ENCODE results near the gene GPR17.

The GPR17 gene

DNA sequence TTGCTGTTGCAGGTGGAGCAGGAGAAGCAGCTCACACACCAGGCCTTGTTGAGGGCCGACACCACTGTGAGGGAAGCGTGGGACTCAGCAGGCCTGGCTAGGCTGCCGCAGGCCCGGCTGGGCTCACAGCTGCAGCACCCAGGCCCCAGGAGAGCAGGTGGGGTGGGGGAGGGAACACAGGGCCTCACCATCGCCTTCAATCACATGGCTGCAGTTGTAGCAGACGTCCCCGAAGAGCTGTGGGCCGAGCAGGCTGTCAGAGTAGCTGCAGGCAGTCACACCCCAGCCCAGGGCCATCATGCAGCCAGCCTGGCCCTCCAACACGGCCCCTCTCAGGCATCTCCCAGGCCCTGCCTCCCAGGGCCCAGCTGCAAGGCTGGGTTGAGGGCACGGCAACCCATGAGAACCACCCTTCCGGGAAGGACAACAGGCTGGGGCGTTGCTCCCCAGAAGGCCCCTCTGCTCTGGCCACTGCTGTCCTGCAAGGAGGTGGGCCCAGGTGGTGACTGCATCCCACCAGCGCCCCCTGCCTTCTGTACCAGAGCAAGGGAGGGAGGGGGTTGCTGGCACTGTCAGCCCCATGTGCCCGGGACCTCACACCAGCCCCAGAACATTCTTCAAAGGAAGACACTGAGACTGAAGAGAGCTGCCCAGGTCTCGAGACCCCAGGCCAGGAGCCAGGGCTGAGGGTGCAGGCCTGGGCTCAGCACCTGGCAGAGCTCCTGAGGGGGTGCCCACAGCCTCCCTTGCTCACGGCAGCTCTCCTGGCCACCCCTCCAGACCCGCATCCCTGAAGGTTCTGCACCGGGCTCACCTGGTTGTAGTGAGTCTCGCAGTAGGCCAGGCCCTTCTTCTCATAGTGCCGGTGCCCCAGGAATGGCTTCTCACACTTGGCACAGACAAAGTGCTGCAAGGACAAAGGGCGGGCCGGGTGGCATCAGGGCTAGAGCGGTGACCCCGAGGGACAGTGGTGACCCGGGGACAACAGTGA lies 5.6 kb upstream of the GPR17 start:
- in situ Hi-C loops (cut with MboI; ENCODE audit: low sequenced_read_pairs): no loop called here

GRCh38 chr2:127641133-127641532 lies 4.8 kb upstream of the GPR17 start:
- in situ Hi-C loops (cut with MboI; ENCODE audit: low sequenced_read_pairs): no loop called here

DNA sequence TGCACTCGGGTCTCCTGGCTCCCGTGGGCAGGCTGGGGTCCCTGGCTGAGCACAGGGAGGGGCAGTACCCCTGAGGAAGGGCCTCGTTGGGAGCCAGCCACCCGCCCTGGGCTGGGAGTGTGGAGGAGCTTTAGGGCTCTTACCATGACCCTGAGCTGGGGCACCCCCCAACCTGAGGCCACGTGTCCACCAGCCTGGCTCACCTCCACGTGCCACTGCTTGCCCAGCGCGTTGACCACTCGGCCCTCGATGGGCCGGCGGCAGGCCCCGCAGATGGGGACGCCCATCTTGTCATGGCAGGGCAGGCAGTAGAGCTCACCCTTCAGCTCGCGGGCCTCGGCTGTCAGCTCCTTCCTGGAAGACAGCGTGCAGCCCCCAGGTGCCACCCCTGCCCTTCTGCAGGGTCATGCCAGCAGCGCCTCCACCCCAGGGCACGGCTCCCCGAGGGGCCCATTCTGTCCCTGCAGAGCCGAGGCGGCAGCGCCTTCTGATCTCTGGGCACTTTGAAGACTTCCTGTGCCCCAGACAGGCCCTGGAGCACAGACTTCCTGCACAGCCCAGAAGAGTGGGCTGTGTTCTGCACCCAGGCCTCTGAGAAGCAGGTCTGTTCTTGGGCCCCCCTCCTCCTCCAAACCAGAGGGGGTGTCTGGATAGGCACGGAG lies 4.0 kb upstream of the GPR17 start:
- in situ Hi-C loops (cut with MboI; ENCODE audit: low sequenced_read_pairs): no loop called here

GRCh38 chr2:127642706-127643438 lies 3.1 kb upstream of the GPR17 start:
- in situ Hi-C loops (cut with MboI; ENCODE audit: low sequenced_read_pairs): no loop called here

DNA sequence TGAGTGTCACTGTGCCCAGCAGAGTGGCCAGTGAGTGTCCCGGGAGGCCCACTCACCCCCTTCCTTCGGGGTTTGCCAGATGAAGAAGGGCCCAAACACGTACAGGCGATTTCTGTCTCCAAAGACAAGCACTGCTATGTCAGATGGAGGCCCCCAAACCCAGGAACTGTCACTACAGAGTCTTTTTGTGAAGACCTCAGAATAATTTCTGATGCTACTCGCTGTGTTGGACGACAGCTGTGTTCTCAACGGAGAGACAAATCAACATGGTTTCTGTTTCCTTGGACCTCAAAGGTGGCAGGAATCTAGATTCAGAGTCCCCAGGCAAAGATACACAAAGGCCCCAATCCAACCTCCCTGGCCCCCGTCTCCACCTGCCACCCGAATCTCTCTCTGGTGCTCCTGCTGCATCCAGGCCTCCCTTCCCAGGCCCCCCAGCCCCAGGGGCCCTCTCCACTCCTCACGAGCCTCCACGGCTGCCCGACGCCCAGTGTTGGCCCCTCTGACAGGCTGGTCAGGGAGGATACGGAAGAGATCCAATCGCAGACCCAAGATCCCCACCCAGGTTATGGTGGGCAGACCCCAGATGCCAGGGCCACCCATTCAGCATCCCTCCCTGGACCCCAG lies 2.4 kb upstream of the GPR17 start:
- in situ Hi-C loops (cut with MboI; ENCODE audit: low sequenced_read_pairs): no loop called here

GRCh38 chr2:127644066-127645025 lies 1.6 kb upstream of the GPR17 start:
- in situ Hi-C loops (cut with MboI; ENCODE audit: low sequenced_read_pairs): no loop called here

DNA sequence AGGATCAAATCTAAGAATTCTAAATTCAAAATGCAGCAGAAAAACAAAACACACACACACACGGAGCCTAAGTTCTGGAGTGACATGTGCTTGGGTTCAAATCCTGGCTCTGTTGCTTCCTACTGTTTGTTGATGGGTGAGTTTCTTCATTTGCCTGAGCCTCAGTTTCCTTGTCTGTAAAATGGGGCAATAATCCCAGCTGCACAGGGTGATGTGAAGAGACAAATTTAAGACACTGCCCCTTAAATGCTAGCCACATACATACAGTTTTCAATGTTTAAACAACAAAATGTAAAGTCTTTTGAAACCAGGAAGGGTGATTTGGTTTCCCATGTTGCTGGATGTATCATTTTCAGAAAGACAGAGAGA lies 943 bp upstream of the GPR17 start:
- in situ Hi-C loops (cut with MboI; ENCODE audit: low sequenced_read_pairs): no loop called here

DNA sequence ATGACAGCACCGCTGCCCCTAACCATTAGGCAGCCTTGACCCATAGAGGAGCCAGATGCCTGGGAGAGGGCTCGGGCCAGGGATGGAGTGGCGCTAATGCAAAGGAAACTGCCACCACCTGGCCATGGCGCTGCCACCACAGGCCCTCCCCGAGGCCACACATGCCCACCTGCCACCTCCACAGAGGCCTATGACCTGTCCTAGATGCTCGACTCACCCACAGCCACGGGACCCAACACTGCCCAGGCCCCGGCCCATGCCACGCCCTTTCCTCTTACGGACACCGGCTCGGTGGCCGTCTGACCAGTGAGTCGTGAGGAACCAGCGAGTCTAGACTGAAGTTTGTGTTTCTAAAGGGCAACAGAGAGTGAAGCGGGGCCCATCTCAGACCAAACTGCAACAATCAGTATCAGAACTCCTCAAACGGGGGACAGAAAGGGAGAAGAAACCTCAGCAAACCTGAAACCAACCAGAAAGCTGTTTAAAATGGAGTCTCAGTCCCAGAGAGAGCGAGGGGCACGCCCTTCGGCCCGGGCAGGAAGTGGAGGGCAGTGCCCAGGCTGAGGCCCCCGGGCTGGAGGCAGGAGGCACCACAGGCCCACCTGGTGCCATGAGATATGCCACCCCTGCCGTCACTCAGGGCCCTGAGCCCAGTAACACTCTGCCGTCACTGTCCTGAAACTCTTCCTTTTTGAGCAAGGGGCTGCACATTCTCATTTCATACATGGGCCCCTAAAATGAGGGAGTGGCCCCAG lies 711 bp downstream of the GPR17 start:
- in situ Hi-C loops (cut with MboI; ENCODE audit: low sequenced_read_pairs): no loop called here

GRCh38 chr2:127647242-127648190 lies 1.6 kb downstream of the GPR17 start:
- in situ Hi-C loops (cut with MboI; ENCODE audit: low sequenced_read_pairs): no loop called here

GRCh38 chr2:127648321-127648720 lies 2.4 kb downstream of the GPR17 start:
- in situ Hi-C loops (cut with MboI; ENCODE audit: low sequenced_read_pairs): no loop called here

GRCh38 chr2:127649100-127649611 lies 3.2 kb downstream of the GPR17 start:
- in situ Hi-C loops (cut with MboI; ENCODE audit: low sequenced_read_pairs): no loop called here

DNA sequence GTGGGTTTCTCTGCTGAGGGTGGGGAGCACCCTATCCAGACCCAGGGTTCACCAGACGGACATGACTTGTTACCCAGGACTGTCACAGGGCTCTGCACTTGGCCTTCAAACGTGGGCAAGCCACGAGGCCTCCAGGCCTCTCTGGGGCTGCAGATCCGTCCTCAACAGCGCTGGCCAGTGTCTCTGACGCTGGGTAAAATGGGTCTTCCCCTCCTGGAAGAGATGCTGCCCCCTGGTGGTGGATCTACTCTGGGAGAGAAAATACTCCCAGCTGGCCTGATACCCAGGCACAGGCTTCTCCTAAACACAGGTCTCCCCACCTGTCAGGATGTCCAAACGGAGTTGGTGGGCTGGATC lies 3.7 kb downstream of the GPR17 start:
- in situ Hi-C loops (cut with MboI; ENCODE audit: low sequenced_read_pairs): no loop called here

GRCh38 chr2:127650041-127650784 lies 4.3 kb downstream of the GPR17 start:
- in situ Hi-C loops (cut with MboI; ENCODE audit: low sequenced_read_pairs): no loop called here

GRCh38 chr2:127650785-127651380 lies 4.9 kb downstream of the GPR17 start:
- in situ Hi-C loops (cut with MboI; ENCODE audit: low sequenced_read_pairs): no loop called here

DNA sequence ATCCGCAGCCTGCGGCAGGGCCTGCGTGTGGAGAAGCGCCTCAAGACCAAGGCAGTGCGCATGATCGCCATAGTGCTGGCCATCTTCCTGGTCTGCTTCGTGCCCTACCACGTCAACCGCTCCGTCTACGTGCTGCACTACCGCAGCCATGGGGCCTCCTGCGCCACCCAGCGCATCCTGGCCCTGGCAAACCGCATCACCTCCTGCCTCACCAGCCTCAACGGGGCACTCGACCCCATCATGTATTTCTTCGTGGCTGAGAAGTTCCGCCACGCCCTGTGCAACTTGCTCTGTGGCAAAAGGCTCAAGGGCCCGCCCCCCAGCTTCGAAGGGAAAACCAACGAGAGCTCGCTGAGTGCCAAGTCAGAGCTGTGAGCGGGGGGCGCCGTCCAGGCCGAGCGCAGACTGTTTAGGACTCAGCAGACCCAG lies 5.4 kb downstream of the GPR17 start:
- in situ Hi-C loops (cut with MboI; ENCODE audit: low sequenced_read_pairs): no loop called here

DNA sequence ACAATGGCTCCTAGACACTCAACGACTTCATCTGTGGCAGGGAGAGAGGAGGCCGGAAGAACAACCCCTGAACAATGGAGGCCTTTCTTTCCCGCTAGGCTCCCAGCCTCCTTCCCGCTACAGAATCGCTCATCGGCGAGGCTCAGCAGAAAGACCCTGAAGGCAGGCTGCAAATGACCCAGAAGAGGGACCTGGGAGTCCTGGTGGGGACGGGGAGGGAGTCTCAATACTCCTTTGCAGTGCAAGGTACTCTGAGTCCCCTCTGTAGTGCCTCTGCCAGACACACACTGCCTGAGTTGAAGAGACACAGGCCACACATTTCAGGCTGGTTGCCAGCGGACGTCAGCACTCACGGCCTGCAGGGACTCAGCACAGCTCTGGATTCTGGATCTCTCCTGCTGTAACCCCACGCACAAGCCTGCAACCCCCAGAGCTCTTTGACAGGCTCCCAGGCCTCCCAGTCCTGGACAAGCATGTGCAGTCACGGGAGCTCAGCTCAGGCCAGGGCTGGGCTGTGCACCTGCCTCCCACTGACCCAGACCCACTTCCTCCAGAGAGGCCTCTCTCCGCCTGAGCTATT lies 6.1 kb downstream of the GPR17 start:
- in situ Hi-C loops (cut with MboI; ENCODE audit: low sequenced_read_pairs): no loop called here
